OCI-LY3 (cell line): ENCODE measurements around the gene SPECC1.
"Not testable (repeated sequence)": the region's sequence is repeated elsewhere in the genome, so short reads cannot be mapped to it uniquely, and the experiment has no call there.

Experiments used
- H2AFZ ChIP-seq: fragments of 200-600, 300-600 bp; shearing (Covaris generic); 2 replicates; pipeline ENCODE4 v1.6.0; 2014; ENCODE audit warnings: antibody characterized with exemption, low read depth, low read length
- H3K27ac ChIP-seq: fragments of 200-600, 300-600 bp; sonication (generic); 2 replicates; pipeline ENCODE4 v1.5.1; 2014; ENCODE audit warnings: mild to moderate bottlenecking, low read length, moderate library complexity, mixed read lengths
- H3K27me3 ChIP-seq: fragments of 200-600, 300-600 bp; sonication (generic); 2 replicates; pipeline ENCODE4 v1.6.1; 2014; ENCODE audit warnings: low read depth, low read length, mixed read lengths
- H3K36me3 ChIP-seq: fragments of 200-600, 300-600 bp; sonication (generic); replicated peaks from 2 replicates; pipeline ENCODE3; 2014; ENCODE audit warnings: low read depth, low read length, mixed read lengths
- H3K4me1 ChIP-seq: fragments of 300-600, 200-600 bp; sonication (generic); 2 replicates; pipeline ENCODE4 v1.6.1; 2014; ENCODE audit warnings: low read length, mixed read lengths
- H3K4me2 ChIP-seq: fragments of 200-600, 300-600 bp; sonication (generic); 2 replicates; pipeline ENCODE4 v1.6.1; 2014; ENCODE audit warnings: low read length, mixed read lengths
- H3K4me3 ChIP-seq: fragments of 300-600, 200-600 bp; sonication (generic); 2 replicates; pipeline ENCODE4 v1.5.1; 2014; ENCODE audit warnings: antibody characterized with exemption, mild to moderate bottlenecking, low read length, moderate library complexity
- H3K79me2 ChIP-seq: fragments of 300-600, 200-600 bp; shearing (Covaris generic); 2 replicates; pipeline ENCODE4 v1.6.1; 2014; ENCODE audit warnings: mild to moderate bottlenecking, low read length, mixed read lengths
- H3K9ac ChIP-seq: fragments of 300-600, 200-600 bp; shearing (Covaris generic); 2 replicates; pipeline ENCODE4 v1.6.0; 2014; ENCODE audit warnings: mild to moderate bottlenecking, low read length, moderate library complexity
- H3K9me3 ChIP-seq: fragments of 200-600, 300-600 bp; shearing (Covaris generic); 2 replicates; pipeline ENCODE4 v1.6.1; 2014; ENCODE audit warnings: low read length, mixed read lengths; ENCODE audit not compliant: insufficient read depth
- H4K20me1 ChIP-seq: fragments of 200-600, 300-600 bp; sonication (generic); 2 replicates; pipeline ENCODE4 v1.6.1; 2016; ENCODE audit warnings: low read length, mixed read lengths; ENCODE audit not compliant: insufficient read depth
- EZH2phosphoT487 ChIP-seq: fragments of 200-600 bp; shearing (Covaris generic); IDR thresholded peaks from 2 replicates; pipeline ENCODE4 v1.6.1; 2018; ENCODE audit warnings: antibody characterized with exemption, mixed run types, low read depth
- TF ChIP-seq, protein P1 (sequence below): fragments of 200-600, 300-600 bp; sonication (generic); IDR thresholded peaks from 2 replicates; pipeline ENCODE4 v1.5.1; 2014; ENCODE audit warnings: antibody characterized with exemption, low read length, low read depth

SPECC1 gene

DNA sequence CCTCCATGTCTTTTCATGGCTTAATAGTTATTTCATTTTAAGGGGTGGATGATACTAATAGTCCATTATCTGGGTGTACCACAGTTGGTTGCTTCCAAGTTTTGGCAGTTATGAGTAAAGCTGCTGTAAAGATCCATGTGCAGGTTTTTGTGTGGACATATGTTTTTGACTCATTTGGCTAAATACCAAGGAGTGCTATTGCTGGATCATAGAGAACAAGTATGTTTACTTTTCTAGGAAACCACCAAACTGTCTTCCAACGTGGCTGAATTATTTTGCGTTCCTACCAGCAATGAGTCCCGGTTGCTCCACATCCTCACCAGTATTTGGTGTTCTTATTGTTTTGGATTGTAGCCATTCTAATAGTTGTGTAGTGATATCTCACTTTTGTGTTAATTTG is 181.9 kb downstream of the SPECC1 start:
- no peaks in the 10 kb centered on the region for H3K79me2 ChIP-seq
- TF ChIP-seq EZH2phosphoT487: no peak
- TF ChIP-seq, protein P1, sequence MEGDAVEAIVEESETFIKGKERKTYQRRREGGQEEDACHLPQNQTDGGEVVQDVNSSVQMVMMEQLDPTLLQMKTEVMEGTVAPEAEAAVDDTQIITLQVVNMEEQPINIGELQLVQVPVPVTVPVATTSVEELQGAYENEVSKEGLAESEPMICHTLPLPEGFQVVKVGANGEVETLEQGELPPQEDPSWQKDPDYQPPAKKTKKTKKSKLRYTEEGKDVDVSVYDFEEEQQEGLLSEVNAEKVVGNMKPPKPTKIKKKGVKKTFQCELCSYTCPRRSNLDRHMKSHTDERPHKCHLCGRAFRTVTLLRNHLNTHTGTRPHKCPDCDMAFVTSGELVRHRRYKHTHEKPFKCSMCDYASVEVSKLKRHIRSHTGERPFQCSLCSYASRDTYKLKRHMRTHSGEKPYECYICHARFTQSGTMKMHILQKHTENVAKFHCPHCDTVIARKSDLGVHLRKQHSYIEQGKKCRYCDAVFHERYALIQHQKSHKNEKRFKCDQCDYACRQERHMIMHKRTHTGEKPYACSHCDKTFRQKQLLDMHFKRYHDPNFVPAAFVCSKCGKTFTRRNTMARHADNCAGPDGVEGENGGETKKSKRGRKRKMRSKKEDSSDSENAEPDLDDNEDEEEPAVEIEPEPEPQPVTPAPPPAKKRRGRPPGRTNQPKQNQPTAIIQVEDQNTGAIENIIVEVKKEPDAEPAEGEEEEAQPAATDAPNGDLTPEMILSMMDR: no peak
- no peak overlapping the region for H3K27ac ChIP-seq
- H4K20me1 ChIP-seq: no peaks in the 10 kb centered on the region
- no peaks in the 10 kb centered on the region for H3K27me3 ChIP-seq
- H3K9ac ChIP-seq: no peak overlapping the region
- no peak overlapping the region for H3K4me2 ChIP-seq
- H3K4me1 ChIP-seq: no peaks in the 10 kb centered on the region
- H3K9me3 ChIP-seq: no peaks in the 10 kb centered on the region
- H3K4me3 ChIP-seq: no peak overlapping the region
- H3K36me3 ChIP-seq: no peaks in the 10 kb centered on the region
- no peak overlapping the region for H2AFZ ChIP-seq

DNA sequence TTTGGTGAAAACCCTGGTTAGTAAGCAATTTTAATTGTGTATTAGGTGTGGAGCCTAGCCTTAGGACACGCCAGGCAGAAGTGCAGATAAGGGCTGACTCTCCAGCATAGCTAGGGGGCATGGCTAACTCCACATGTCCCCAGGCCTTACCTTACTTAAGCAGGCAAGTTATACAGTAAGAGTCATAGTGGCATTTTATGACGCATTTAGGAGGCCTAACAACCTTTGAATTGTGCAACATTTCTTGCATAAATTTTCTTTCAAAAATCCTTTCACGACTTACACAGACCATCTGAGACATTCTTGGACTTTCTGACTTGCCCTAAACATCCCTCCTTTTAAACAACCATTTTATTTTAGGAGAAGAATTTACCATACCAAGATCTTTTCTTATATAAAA is 187.1 kb downstream of the SPECC1 start:
- not testable (repeated sequence) for H3K4me1 ChIP-seq, H3K27ac ChIP-seq, H2AFZ ChIP-seq, H3K27me3 ChIP-seq, H3K36me3 ChIP-seq, H3K4me3 ChIP-seq, H3K79me2 ChIP-seq, H3K4me2 ChIP-seq, H3K9ac ChIP-seq, H3K9me3 ChIP-seq, H4K20me1 ChIP-seq

DNA sequence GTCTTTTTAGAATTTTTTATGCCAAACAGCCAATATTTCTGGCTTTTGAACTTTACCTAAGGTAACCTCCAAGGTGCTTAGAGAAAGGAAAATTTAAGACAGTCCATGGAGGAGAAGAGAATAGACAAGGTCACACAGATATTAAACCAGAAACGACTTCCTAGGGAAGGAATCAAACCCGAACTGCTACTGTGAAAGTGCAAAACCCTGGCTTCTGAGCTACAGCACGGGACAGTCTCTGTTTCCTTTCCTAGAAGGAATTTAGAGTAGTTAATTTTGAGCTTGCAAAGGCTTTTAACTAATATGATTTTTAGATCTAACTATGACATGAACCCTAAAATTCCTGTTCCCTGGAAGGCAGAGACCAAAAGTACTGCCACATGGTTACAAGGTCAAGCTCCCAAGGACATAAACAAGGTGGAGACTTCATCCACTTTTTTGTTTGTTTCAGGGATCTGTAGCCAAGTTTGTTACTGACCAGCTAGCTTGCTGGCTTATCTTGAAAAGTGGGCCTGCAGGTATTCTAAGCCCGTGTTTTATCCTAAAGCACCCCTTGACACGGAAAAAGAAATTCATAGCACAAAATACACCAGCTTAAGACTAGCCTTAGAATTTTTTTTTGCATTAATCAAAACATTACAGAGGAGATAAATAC is 188.2 kb downstream of the SPECC1 start:
- Histone ChIP-seq H3K27ac (no peak overlapping the region), H3K27me3 (no peaks in the 10 kb centered on the region), H3K79me2 (no peaks in the 10 kb centered on the region), H2AFZ (no peak overlapping the region), H4K20me1 (no peaks in the 10 kb centered on the region), H3K36me3 (no peaks in the 10 kb centered on the region), H3K4me1 (no peaks in the 10 kb centered on the region), H3K4me3 (no peak overlapping the region), H3K4me2 (no peak overlapping the region), H3K9me3 (no peaks in the 10 kb centered on the region), H3K9ac (no peak overlapping the region)
- TF ChIP-seq EZH2phosphoT487: no peak
- TF ChIP-seq, protein P1: no peak

DNA sequence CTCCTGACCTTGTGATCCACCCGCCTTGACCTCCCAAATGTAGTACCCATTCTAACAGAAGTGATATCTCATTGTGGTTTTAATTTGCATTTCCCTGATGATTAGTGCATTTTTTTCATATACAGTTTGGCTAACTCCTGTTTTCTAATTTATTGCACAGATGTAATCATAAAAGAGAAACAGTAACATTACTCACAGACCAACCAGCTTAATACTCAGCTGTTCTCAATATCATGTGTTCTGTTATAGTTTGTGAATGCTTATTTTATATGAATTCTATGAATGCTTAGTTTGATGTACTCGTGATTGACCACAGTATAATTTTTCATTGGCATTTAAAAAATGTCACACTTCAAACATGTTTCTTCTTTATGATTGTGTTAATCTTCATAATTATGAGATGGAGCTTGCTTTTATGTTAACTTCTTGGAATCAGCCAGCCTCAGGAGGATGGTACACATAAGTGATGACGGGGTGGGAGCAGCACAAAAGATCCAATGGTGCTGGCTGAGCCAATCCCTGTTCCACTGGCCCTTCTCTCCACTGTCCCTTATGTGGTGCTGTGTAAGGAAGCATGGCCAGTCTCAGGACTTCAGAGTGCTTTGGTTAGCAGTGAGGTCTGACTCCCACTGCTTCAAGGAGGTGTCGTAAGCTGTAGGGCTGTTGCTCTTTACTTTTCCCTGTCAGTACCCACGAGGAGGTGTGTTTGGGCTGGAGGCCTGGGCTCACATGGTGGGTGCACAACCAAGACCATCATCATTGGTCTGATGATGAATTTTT is 191.0 kb downstream of the SPECC1 start:
- H3K27ac ChIP-seq: no peak overlapping the region
- no peaks in the 10 kb centered on the region for H3K79me2 ChIP-seq
- H3K4me2 ChIP-seq: no peak overlapping the region
- no peaks in the 10 kb centered on the region for H3K4me1 ChIP-seq
- H4K20me1 ChIP-seq: no peaks in the 10 kb centered on the region
- no peaks in the 10 kb centered on the region for H3K27me3 ChIP-seq
- H3K9ac ChIP-seq: no peak overlapping the region
- TF ChIP-seq EZH2phosphoT487: no peak
- TF ChIP-seq, protein P1: no peak
- no peak overlapping the region for H2AFZ ChIP-seq
- H3K9me3 ChIP-seq: no peaks in the 10 kb centered on the region
- no peak overlapping the region for H3K4me3 ChIP-seq
- no peaks in the 10 kb centered on the region for H3K36me3 ChIP-seq
